CD4-positive, alpha-beta T cell treated with Interferon alpha-2 for 1 hour (primary cell): ENCODE results near the gene SLC6A2.
"Not testable (repeated sequence)": the region's sequence is repeated elsewhere in the genome, so short reads cannot be mapped to it uniquely, and the experiment has no call there.

ENCODE experiments used
- DNase-seq, 2 donors: peaks; one replicate each; pipeline ENCODE4 v3.0.0-alpha.2; 2020 to 2022

SLC6A2 gene

DNA sequence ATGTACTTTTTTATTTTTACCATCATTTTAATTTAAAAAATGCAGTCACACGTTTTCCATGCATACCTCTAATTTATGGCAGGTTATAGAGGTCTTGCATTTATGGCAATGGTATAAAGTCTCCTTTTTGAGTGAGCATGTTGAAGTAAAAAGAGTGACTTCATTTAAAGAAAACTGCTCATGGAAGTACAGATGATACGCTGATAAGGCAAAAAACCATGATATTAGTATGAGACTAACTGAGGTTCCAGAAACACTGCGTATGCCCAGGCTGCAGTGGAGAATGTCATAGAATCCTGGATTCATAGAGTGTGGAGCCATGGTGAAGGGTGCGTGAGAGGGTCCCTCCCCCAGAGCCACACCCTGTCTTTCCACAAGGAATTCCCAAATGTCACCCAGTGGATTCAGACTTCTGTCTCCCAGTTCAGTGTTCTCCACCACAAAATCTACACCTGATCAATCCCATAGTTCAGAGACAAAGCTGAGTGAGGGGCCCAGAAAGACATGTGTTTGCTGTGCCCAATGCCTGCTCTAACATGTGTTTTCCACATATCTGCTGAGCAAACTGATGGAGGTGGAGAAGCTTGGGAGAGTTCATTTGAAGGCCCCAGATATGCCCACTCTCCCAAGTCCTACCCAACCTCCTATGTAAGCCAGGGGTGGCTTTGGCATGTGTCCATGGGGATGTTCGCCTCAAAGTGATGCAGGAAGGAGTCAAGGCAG lies 69.4 kb downstream of the SLC6A2 start:
- DNase-seq = no peak

DNA sequence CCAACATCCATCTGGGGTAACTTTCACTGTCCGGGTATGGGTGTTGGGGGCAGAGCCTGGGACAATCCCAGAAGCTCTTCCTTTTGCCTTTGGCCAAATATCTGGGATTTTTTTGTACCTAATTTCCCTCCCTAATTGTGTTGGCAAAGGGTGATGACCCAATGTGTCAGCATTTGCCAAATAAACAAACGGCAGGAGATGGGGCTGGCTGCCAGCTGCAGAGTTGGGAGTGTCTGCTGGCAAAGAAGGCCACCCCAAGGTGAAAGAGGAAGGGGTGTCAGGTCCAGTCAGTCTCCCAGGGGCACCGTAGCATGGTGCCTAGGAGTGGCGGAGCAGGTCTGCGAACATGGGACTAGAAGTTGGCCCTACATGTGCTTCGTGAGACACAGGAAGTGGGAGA lies 73.0 kb downstream of the SLC6A2 start:
- DNase-seq = no peak

DNA sequence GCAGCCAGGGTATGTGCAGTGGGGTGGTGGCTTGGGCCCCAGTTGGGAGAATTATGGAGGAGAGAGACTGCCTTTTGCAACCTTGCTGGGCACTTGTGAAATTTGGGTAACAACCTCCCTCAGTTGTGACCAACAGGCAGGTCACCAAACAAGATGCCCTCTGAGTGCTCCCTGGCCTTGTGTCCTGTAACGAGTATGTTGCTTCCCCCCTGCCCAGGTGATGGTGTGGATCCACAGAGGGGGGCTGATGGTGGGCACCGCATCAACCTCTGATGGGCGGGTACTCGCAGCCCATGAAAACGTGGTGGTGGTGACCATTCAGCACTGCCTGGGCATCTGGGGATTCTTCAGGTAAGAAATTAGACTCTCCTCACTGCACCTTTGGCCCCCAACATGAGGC lies 74.3 kb downstream of the SLC6A2 start:
- no peak for DNase-seq

DNA sequence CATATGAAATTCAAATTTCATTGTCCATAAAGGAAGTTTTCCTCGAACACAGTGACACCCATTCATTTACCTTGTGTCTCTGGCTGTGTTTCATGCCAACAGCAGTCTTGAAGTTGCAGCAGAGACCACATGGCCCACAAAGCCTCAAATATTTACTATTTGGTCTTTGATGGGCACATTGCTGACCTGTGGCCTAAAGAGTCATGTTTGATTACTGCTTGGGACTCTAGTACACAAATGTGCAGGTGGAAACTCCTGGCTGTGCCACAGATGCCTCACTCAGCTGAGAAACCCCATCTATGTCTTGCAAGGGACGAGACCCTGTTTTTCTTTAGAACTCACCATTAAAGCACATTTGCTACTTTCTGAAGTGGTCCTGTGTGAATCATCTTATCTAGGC lies 76.7 kb downstream of the SLC6A2 start:
- DNase-seq = no peak

DNA sequence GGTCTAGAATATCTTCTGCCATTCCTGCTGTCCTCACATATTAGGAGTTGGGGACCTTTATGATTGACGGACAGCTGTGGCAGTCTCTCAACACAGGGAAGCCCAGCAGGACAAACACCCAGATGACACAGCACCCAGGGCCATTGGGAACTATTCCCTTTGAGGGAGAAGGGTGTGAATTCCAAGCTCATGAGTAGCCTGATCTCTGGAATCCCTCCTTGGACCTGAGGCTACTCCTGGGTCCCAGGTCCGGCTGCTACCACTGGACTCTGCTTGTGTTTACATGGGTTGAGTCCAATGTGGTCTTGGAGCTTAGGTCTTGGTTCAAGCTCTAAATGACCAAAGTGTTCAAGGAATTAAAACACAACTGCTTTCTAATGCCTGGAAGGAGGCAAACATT lies 78.9 kb downstream of the SLC6A2 start:
- DNase-seq = no peak

DNA sequence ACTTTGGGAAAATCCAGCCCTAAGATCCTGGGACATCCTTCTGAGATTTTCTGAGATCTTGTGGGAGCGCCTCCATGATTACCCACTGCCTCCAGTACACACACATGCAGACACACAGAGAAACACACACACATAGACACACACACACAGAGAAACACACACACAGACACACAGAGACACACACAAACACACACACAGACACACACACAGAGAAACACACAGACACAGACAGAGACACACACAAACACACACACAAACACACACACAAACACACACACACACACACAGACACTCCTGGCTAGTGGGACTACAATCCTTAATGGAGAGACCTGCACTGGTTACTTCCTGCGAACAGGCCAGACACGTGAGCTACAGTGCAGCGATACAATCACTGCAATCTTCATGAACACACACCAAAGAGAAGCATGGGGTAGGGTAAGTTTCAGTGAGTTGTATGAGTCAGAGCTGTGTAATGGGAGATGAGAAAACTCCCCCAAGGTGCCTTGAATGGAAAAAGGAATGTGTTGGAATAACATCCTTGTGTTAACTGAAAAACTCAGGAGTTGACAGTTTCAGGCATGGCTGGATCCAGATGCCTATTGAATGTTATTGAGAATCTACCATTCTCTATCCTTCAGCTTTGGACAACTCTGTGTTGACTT lies 79.5 kb downstream of the SLC6A2 start:
- no peak for DNase-seq

DNA sequence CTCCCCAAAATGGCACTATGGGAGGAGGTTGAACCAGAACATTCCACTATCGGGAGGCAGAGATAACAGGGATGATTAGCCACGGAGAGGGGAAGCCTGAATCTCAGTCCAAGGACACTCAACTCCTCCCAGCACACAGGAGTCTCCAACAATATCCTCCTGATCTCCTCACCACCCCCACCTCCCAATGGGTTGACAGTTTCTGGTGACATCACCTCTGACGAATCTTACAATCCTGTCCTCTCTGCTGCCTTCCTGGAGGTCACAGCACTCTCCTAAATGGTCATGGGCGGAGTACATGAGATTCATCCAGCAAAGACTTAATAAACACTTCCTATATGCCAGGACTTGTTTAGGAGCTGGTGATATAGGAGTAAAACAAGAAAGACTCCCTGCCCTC lies 80.9 kb downstream of the SLC6A2 start:
- DNase-seq = no peak

DNA sequence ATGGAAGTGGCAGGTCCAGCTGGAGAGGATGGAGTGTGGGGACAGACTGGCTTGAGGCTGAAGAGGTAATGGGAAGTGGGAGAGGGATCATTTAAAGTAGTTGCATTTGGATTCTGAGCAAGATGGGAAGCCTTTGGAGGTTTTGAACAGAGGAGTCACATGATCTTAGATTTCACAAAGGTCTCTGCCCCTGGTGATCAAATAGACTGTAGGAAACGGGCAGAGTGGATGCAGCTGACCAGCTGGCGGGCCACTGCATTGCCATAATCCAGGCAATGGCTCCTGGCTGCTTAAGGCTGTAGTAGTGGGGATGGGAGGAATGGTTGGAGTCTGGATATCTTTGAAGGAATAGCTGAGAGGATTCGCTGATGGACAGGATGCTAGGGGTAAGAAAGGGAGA lies 81.5 kb downstream of the SLC6A2 start:
- no peak for DNase-seq

DNA sequence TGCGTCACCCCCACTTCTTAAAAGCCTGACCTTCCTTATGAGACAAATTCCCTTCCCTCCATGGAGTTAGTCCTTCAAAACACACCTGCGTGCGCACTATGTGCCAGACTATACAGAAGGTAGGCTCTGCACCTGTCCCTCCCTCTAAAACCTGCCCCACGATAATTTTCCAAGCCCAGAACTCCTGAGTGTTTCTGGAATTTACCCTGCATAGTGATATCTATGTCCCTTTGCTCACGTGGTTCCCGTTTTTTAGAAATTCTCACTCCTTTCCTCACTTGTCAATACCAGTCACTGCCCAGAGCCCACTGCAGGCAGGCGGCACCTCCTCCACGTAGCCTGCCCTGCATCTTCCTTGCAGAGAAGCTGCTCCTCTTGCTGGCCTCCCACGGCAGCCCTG lies 82.2 kb downstream of the SLC6A2 start:
- no peak for DNase-seq

DNA sequence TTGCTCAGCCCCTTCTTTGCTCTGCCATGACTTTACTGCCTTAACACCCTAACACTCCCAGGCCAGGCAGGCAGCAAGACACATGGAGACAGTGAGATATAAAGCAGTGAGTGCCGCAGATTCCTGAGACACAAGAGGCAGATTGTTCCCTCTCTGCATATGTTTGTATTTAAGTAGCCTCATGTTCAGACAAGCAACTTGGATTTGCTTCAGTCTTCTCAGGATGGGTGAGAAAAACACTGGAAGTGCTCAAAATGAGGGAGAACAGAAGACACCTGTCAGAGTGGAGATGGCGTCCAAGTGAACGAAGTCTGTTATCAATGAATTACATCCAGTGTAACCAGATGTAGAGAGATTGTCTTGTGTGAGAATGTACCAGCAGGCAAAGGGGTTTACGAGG lies 90.3 kb downstream of the SLC6A2 start:
- DNase-seq = no peak

DNA sequence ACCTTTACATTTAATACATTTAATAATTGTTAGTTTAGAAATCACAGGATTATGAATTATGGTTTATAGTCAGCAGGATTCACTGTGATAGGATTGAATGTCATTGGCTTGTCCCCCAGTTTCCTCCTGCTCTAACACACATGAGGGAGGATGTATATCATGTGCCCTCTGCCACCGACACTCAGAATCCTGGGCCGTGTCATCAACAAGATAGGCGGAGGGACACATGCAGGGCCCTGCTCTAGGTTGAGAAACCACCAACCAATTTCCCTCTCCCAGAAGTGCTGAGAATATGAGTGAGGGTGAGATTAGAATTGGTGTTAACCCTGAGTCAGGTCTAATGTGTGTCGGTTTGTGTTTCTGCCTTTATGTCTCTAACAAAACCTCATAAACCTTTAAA lies 92.0 kb downstream of the SLC6A2 start:
- no peak for DNase-seq

DNA sequence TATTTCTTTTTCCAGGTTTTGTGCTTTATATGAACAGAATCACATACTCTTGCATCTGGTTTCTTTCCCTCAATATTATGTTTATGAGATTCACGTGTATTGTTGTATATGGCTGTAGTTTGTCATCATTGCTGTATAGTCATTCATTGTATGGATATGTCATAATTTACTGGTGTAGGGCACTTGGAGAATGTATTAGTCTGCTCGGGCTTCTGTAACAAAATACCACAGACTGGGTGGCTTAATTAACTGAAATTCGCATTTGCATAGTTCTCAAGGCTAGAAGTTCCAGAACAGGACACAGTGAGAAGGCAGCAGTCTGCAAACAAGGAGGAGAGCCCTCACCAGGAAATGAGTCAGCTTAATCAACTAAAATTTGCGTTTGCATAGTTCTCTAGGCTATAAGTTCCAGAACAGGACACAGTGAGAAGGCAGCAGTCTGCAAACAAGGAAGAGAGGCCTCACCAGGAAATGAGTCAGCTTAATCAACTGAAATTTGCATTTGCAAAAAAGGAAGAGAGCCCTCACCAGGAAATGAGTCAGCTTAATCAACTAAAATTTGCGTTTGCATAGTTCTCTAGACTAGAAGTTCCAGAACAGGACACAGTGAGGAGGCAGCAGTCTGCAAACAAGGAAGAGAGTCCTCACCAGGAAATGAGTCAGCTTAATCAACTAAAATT lies 96.8 kb downstream of the SLC6A2 start:
- not testable (repeated sequence) for DNase-seq

DNA sequence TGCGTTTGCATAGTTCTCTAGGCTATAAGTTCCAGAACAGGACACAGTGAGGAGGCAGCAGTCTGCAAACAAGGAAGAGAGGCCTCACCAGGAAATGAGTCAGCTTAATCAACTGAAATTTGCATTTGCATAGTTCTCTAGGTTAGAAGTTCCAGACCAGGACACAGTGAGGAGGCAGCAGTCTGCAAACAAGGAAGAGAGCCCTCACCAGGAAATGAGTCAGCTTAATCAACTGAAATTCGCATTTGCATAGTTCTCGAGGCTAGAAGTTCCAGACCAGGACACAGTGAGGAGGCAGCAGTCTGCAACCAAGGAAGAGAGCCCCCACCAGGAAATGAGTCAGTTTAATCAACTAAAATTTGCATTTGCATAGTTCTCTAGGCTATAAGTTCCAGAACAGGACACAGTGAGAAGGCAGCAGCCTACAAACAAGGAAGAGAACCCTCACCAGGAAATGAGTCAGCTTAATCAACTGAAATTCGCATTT lies 97.4 kb downstream of the SLC6A2 start:
- peak in 1 of 2 donors; percentile 22 for DNase-seq
